Testis (tissue), 2 donors: ENCODE data around the gene SPINT1.

ENCODE experiments used
- CTCF ChIP-seq, 3 experiments: fragments of 450-650 bp in 2 of 3; fragments of 200-600 bp in 1 of 3; sonication (generic) in 1 of 3; IDR thresholded peaks; one replicate each; pipeline ENCODE4 v1.5.1; 2016 to 2019; ENCODE audit warnings: antibody characterized with exemption in 3 of 3, mild to moderate bottlenecking in 2 of 3, moderate library complexity in 1 of 3
- POLR2A ChIP-seq: fragments of 450-650 bp; IDR thresholded peaks from one replicate; pipeline ENCODE4 v1.6.1; 2017; ENCODE audit warnings: antibody characterized with exemption, mild to moderate bottlenecking, moderate library complexity

GRCh38 chr15:40831861-40832260 lies 12.0 kb upstream of the SPINT1 start:
- TF ChIP-seq CTCF (IDR thresholded peaks at IDR 0.05) (no peak), POLR2A (no peak)
